Mesenchymal stem cell (in vitro differentiated cells and primary cell): ENCODE data around the gene THEMIS.

ENCODE experiments used
- DNase-seq: peaks from one replicate; pipeline ENCODE4 v3.0.0-alpha.2; 2013
- H2AFZ ChIP-seq: one replicate; pipeline ENCODE4 v1.6.1; 2013; ENCODE audit warnings: low read depth, mild to moderate bottlenecking, control low read depth, inconsistent platforms, low read length, moderate library complexity
- H2AK5ac ChIP-seq: 2 replicates; pipeline ENCODE4 v1.6.1; 2013; ENCODE audit warnings: low read length, moderate library complexity, mild to moderate bottlenecking, inconsistent platforms; ENCODE audit not compliant: severe bottlenecking
- H2BK120ac ChIP-seq: one replicate; pipeline ENCODE4 v1.6.1; 2013; ENCODE audit warnings: low read depth, mild to moderate bottlenecking, inconsistent platforms, low read length, moderate library complexity
- H2BK12ac ChIP-seq, 2 experiments: one replicate each; pipeline ENCODE4 v1.6.1; 2013; ENCODE audit warnings: inconsistent platforms in 2 of 2, low read length in 2 of 2, mild to moderate bottlenecking in 2 of 2, moderate library complexity in 2 of 2, control low read depth in 1 of 2
- H2BK15ac ChIP-seq: one replicate; pipeline ENCODE4 v1.6.1; 2013; ENCODE audit warnings: mild to moderate bottlenecking, low read depth, inconsistent platforms; ENCODE audit not compliant: poor library complexity, severe bottlenecking
- H2BK5ac ChIP-seq: 2 replicates; pipeline ENCODE4 v1.6.1; 2013; ENCODE audit warnings: low read depth, mild to moderate bottlenecking, low read length, control low read depth, inconsistent platforms; ENCODE audit not compliant: poor library complexity, severe bottlenecking
- H3K14ac ChIP-seq, 2 experiments: one replicate each; pipeline ENCODE4 v1.6.1; 2013; ENCODE audit warnings: inconsistent platforms in 2 of 2, low read length in 2 of 2, control low read depth in 1 of 2, mild to moderate bottlenecking in 1 of 2, moderate library complexity in 1 of 2
- H3K18ac ChIP-seq, 2 experiments: one replicate each; pipeline ENCODE4 v1.6.1; 2013; ENCODE audit warnings: inconsistent platforms in 2 of 2, low read length in 2 of 2, control low read depth in 1 of 2, low read depth in 1 of 2, mild to moderate bottlenecking in 1 of 2
- H3K23ac ChIP-seq, 2 experiments: one replicate each; pipeline ENCODE4 v1.6.1; 2013; ENCODE audit warnings: inconsistent platforms in 2 of 2, low read length in 2 of 2, mild to moderate bottlenecking in 2 of 2, moderate library complexity in 2 of 2, control low read depth in 1 of 2
- H3K27ac ChIP-seq: 2 replicates; pipeline ENCODE4 v1.5.1; 2013; ENCODE audit warnings: mild to moderate bottlenecking, moderate library complexity, low read length, control low read depth, inconsistent platforms; ENCODE audit not compliant: poor library complexity, severe bottlenecking
- H3K27me3 ChIP-seq, 2 experiments: 2 replicates each; pipeline versions ENCODE4 v1.6.1 to v1.7.0; 2013; ENCODE audit warnings: low read length in 2 of 2, mild to moderate bottlenecking in 2 of 2, moderate library complexity in 2 of 2, control low read depth in 1 of 2, inconsistent platforms in 1 of 2; ENCODE audit not compliant: control insufficient read depth in 1 of 2, insufficient read depth in 1 of 2
- H3K36me3 ChIP-seq, 2 experiments: 2 replicates each; pipeline versions ENCODE4 v1.6.1 to v1.7.0; 2013; ENCODE audit warnings: low read length in 2 of 2, control low read depth in 1 of 2, inconsistent platforms in 1 of 2, low read depth in 1 of 2, mild to moderate bottlenecking in 1 of 2; ENCODE audit not compliant: insufficient read depth in 2 of 2, control insufficient read depth in 1 of 2
- H3K4ac ChIP-seq, 2 experiments: one replicate each; pipeline ENCODE4 v1.6.1; 2013; ENCODE audit warnings: inconsistent platforms in 2 of 2, low read length in 2 of 2, mild to moderate bottlenecking in 2 of 2, moderate library complexity in 2 of 2, control low read depth in 1 of 2, low read depth in 1 of 2
- H3K4me1 ChIP-seq: 2 replicates; pipeline ENCODE4 v1.6.1; 2013; ENCODE audit warnings: low read depth, low read length, control low read depth; ENCODE audit not compliant: control insufficient read depth, insufficient read depth
- H3K4me2 ChIP-seq: 2 replicates; pipeline ENCODE4 v1.6.1; 2013; ENCODE audit warnings: low read length, mild to moderate bottlenecking, inconsistent platforms; ENCODE audit not compliant: poor library complexity, severe bottlenecking
- H3K4me3 ChIP-seq, 2 experiments: 2 replicates each; pipeline versions ENCODE4 v1.5.1 to v1.7.0; 2013; ENCODE audit warnings: low read length in 2 of 2, mild to moderate bottlenecking in 2 of 2, control low read depth in 1 of 2, low read depth in 1 of 2; ENCODE audit not compliant: insufficient read depth in 1 of 2
- H3K79me1 ChIP-seq: replicated peaks from 2 replicates; pipeline ENCODE4 v1.6.1; 2013; ENCODE audit warnings: mild to moderate bottlenecking, control low read depth, low read length, inconsistent platforms; ENCODE audit not compliant: poor library complexity, severe bottlenecking
- H3K9ac ChIP-seq: 2 replicates; pipeline ENCODE4 v1.7.0; 2013; ENCODE audit warnings: mild to moderate bottlenecking, low read length, moderate library complexity
- H3K9me3 ChIP-seq: 2 replicates; pipeline ENCODE4 v1.7.0; 2013; ENCODE audit warnings: mild to moderate bottlenecking, low read length; ENCODE audit not compliant: control insufficient read depth
- H4K8ac ChIP-seq: one replicate; pipeline ENCODE4 v1.6.1; 2013; ENCODE audit warnings: inconsistent platforms, mild to moderate bottlenecking, low read length, moderate library complexity
- H4K91ac ChIP-seq: one replicate; pipeline ENCODE4 v1.6.1; 2013; ENCODE audit warnings: mild to moderate bottlenecking, low read length, inconsistent platforms
- WGBS: methylation state at CpG from one replicate; pipeline ENCODE4 v1.1.7; 2013; ENCODE audit warnings: mixed read lengths; 5-methylcytosine and 5-hydroxymethylcytosine counted together

Gene THEMIS

DNA sequence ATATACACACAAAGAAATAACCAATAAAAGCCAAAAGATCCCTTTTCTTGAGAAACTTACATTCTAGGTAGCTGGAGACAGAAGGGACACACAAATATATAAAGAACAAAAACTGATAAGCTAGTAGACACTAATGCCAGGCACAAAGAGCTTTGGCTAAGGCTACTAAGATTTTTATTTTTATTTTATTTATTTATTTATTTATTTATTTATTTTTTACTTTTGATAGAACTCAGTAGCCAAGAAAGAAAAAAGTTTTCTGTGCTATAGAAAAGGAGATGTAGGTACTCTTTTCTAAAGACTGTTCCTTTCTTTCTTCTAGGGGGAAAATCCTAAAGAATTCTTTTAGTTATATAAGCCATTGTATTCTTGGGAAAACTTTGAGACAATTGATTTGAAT, 34.1 kb downstream of the THEMIS start:
- Histone ChIP-seq H4K91ac (no peak overlapping the region), H2BK5ac (no peak overlapping the region), H2AFZ (no peak overlapping the region), H3K4me1 (peaks cover 2% of the 10 kb centered on the region), H2BK120ac (no peak overlapping the region), H3K4me2 (no peak overlapping the region), H3K27ac (no peak overlapping the region), H3K9me3 (no peaks in the 10 kb centered on the region), H3K18ac (no peak overlapping the region), H3K4me3 (no peak overlapping the region), H3K23ac (no peak overlapping the region), H3K14ac (no peak overlapping the region), H4K8ac (no peak overlapping the region), H3K27me3 (no peaks in the 10 kb centered on the region), H3K9ac (no peak overlapping the region), H3K79me1 (no peaks in the 10 kb centered on the region), H3K36me3 (no peaks in the 10 kb centered on the region), H2BK15ac (no peak overlapping the region), H3K4ac (no peak overlapping the region), H2BK12ac (no peak overlapping the region), H2AK5ac (no peak overlapping the region)
- no peak for DNase-seq

DNA sequence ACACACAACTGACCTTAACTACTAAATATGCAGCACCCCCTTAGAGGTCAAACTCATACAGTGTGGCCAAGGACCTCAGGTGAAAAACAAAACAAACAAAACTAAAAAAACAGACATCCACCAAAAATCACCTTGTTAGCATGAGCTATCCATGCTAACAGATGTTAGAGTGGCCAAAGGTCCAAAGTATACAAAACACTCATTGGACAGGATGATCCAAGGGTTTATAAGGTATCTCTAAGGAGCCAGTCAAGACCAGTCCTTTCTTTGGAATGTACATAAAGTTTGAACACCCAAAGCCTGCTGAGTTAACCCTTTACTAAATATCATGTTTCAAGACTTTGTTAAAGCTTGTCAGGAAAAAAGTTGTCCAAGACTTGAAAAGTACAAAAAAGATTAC, 35.8 kb downstream of the THEMIS start:
- no peak overlapping the region for H2BK15ac ChIP-seq
- H4K91ac ChIP-seq: no peak overlapping the region
- no peak overlapping the region for H3K4me2 ChIP-seq
- H2AK5ac ChIP-seq: no peak overlapping the region
- H2BK120ac ChIP-seq: no peak overlapping the region
- no peak overlapping the region for H3K4ac ChIP-seq
- H2BK12ac ChIP-seq: no peak overlapping the region
- no peak overlapping the region for H3K23ac ChIP-seq
- H3K4me3 ChIP-seq: no peak overlapping the region
- H3K9me3 ChIP-seq: no peaks in the 10 kb centered on the region
- no peak overlapping the region for H3K14ac ChIP-seq
- no peak for DNase-seq
- H3K4me1 ChIP-seq: peaks cover 2% of the 10 kb centered on the region
- H4K8ac ChIP-seq: no peak overlapping the region
- H3K9ac ChIP-seq: no peak overlapping the region
- H3K79me1 ChIP-seq: no peaks in the 10 kb centered on the region
- no peaks in the 10 kb centered on the region for H3K36me3 ChIP-seq
- H3K18ac ChIP-seq: no peak overlapping the region
- H2BK5ac ChIP-seq: no peak overlapping the region
- H3K27ac ChIP-seq: no peak overlapping the region
- H3K27me3 ChIP-seq: no peaks in the 10 kb centered on the region
- H2AFZ ChIP-seq: no peak overlapping the region

DNA sequence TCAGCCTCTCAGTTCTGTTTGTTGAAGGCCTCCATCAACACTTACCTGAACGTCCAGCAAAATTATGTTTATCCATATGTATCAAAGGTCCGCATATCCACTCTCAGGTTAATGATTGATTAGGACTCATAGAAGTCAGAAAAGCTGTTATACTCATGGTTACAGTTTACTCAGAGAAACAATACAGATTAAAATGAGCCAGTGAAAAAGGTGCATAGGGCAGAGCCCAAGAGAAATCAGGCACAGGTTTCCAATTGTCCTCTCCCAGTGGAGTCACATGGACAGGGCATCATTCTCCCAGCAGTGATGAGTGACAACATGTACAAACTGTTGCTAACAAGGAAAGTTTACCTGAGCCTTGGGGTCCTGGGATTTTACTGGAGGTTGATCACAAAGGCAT, 36.2 kb downstream of the THEMIS start:
- WGBS: no CpG with 5 or more reads among the region's 2 CpGs
- no peak overlapping the region for H3K27ac ChIP-seq
- DNase-seq: no peak
- H3K4me2 ChIP-seq: no peak overlapping the region
- no peak overlapping the region for H2AK5ac ChIP-seq
- H2AFZ ChIP-seq: no peak overlapping the region
- H3K9ac ChIP-seq: no peak overlapping the region
- H3K27me3 ChIP-seq: no peaks in the 10 kb centered on the region
- no peak overlapping the region for H3K14ac ChIP-seq
- H2BK15ac ChIP-seq: no peak overlapping the region
- no peak overlapping the region for H3K18ac ChIP-seq
- no peak overlapping the region for H3K4ac ChIP-seq
- H3K9me3 ChIP-seq: no peaks in the 10 kb centered on the region
- H2BK12ac ChIP-seq: no peak overlapping the region
- H3K79me1 ChIP-seq: no peaks in the 10 kb centered on the region
- H2BK5ac ChIP-seq: no peak overlapping the region
- H3K4me3 ChIP-seq: no peak overlapping the region
- no peaks in the 10 kb centered on the region for H3K36me3 ChIP-seq
- no peak overlapping the region for H4K8ac ChIP-seq
- H2BK120ac ChIP-seq: no peak overlapping the region
- no peak overlapping the region for H3K23ac ChIP-seq
- H3K4me1 ChIP-seq: peaks cover 2% of the 10 kb centered on the region
- no peak overlapping the region for H4K91ac ChIP-seq

DNA sequence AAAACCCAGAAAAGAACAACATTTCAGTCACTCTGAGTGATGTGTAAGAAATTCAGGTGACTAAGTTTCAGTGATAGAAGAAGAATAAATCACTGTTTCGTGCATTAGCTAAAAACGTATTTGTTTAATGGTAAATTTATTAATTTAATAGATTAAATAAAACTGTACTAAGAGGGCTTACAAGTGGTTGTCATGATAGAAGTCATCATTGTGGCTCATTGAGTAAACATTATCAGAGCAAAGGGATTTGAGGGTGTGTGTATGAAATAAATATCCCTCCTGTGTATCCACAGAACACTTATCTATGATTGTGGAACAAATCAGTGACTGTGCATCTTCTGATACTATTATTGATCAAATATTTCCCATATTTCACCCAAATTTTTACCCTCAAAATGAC, 40.1 kb downstream of the THEMIS start:
- Histone ChIP-seq H3K23ac (no peak overlapping the region), H3K9ac (no peak overlapping the region), H2BK5ac (no peak overlapping the region), H3K4me1 (peaks cover 2% of the 10 kb centered on the region), H3K79me1 (no peaks in the 10 kb centered on the region), H3K27ac (no peak overlapping the region), H3K4me2 (no peak overlapping the region), H3K4ac (no peak overlapping the region), H2AFZ (no peak overlapping the region), H4K91ac (no peak overlapping the region), H2AK5ac (no peak overlapping the region), H3K14ac (no peak overlapping the region), H2BK120ac (no peak overlapping the region), H2BK15ac (no peak overlapping the region), H2BK12ac (no peak overlapping the region), H3K27me3 (no peaks in the 10 kb centered on the region), H3K36me3 (no peaks in the 10 kb centered on the region), H4K8ac (no peak overlapping the region), H3K18ac (no peak overlapping the region), H3K9me3 (no peaks in the 10 kb centered on the region), H3K4me3 (no peak overlapping the region)
- no peak for DNase-seq
- WGBS: no CpG with 5 or more reads among the region's 2 CpGs
